ENCODE results near the gene LARP1.

LARP1 gene

DNA sequence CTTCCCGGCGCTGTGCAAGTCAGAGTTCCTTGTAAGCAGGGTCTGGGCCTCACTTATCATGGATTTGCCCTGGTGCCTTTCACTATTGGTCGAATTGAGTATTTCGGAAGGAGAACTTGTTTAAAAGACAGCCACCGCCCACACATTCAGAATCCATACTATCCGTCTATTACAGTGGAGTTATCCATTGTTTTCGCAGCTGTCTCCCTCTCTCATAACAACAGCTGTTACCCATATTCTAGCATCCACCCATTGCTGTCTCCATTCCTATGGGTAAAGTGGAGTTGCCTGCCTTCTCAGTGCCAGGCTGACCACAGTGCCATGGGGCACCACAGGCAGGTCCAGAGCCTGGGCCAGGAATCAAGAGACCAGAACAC lies 75.0 kb downstream of the LARP1 start:
- TF ChIP-seq TAF1 (IDR thresholded peaks at IDR 0.05; ENCODE audit: low read depth) (no peak), EGR1 (IDR thresholded peaks at IDR 0.05) (no peak), CREB1 (IDR thresholded peaks at IDR 0.05; ENCODE audit: low read depth) (no peak), NFIC (IDR thresholded peaks at IDR 0.05) (no peak), YY1 (IDR thresholded peaks at IDR 0.05; ENCODE audit: low read depth) (no peak), TEAD4 (IDR thresholded peaks at IDR 0.05) (no peak), FOXM1 (IDR thresholded peaks at IDR 0.05; ENCODE audit: borderline replicate concordance, low read depth) (no peak), REST (IDR thresholded peaks at IDR 0.05; ENCODE audit: low read depth) (no peak), EP300 (IDR thresholded peaks at IDR 0.05; ENCODE audit: borderline replicate concordance) (no peak), CEBPB (IDR thresholded peaks at IDR 0.05) (no peak), TCF12 (IDR thresholded peaks at IDR 0.05; ENCODE audit: low read depth) (no peak), RAD21 (IDR thresholded peaks at IDR 0.05; ENCODE audit: low read depth) (no peak), ZBTB7A (IDR thresholded peaks at IDR 0.05; ENCODE audit: low read depth) (no peak)
- TF ChIP-seq, protein P1, sequence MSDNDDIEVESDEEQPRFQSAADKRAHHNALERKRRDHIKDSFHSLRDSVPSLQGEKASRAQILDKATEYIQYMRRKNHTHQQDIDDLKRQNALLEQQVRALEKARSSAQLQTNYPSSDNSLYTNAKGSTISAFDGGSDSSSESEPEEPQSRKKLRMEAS (IDR thresholded peaks at IDR 0.05) = no peak
- TF ChIP-seq, protein P2, sequence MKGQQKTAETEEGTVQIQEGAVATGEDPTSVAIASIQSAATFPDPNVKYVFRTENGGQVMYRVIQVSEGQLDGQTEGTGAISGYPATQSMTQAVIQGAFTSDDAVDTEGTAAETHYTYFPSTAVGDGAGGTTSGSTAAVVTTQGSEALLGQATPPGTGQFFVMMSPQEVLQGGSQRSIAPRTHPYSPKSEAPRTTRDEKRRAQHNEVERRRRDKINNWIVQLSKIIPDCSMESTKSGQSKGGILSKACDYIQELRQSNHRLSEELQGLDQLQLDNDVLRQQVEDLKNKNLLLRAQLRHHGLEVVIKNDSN (IDR thresholded peaks at IDR 0.05) = no peak

GRCh38 chr5:154830596-154830995 lies 75.4 kb downstream of the LARP1 start:
- TF ChIP-seq ZBTB7A (IDR thresholded peaks at IDR 0.05; ENCODE audit: low read depth) (no peak), TCF12 (IDR thresholded peaks at IDR 0.05; ENCODE audit: low read depth) (no peak), CEBPB (IDR thresholded peaks at IDR 0.05) (no peak), EGR1 (IDR thresholded peaks at IDR 0.05) (no peak), YY1 (IDR thresholded peaks at IDR 0.05; ENCODE audit: low read depth) (no peak), EP300 (IDR thresholded peaks at IDR 0.05; ENCODE audit: borderline replicate concordance) (no peak), TEAD4 (IDR thresholded peaks at IDR 0.05) (no peak), RAD21 (IDR thresholded peaks at IDR 0.05; ENCODE audit: low read depth) (no peak), REST (IDR thresholded peaks at IDR 0.05; ENCODE audit: low read depth) (no peak)

- TF ChIP-seq ZBTB7A (IDR thresholded peaks at IDR 0.05; ENCODE audit: low read depth) (no peak), FOXM1 (IDR thresholded peaks at IDR 0.05; ENCODE audit: borderline replicate concordance, low read depth) (no peak), YY1 (IDR thresholded peaks at IDR 0.05; ENCODE audit: low read depth) (no peak), NFIC (IDR thresholded peaks at IDR 0.05) (no peak), CREB1 (IDR thresholded peaks at IDR 0.05; ENCODE audit: low read depth) (no peak), EGR1 (IDR thresholded peaks at IDR 0.05) (no peak), CEBPB (IDR thresholded peaks at IDR 0.05) (no peak), RAD21 (IDR thresholded peaks at IDR 0.05; ENCODE audit: low read depth) (no peak), EP300 (IDR thresholded peaks at IDR 0.05; ENCODE audit: borderline replicate concordance) (no peak), TAF1 (IDR thresholded peaks at IDR 0.05; ENCODE audit: low read depth) (no peak), REST (IDR thresholded peaks at IDR 0.05; ENCODE audit: low read depth) (no peak), TEAD4 (IDR thresholded peaks at IDR 0.05) (no peak), TCF12 (IDR thresholded peaks at IDR 0.05; ENCODE audit: low read depth) (no peak)
- TF ChIP-seq, protein P2 (IDR thresholded peaks at IDR 0.05) = no peak
- TF ChIP-seq, protein P1 (IDR thresholded peaks at IDR 0.05) = no peak
Measured at GRCh38 chr5:154831451-154831850, 76.3 kb downstream of the LARP1 start.

DNA sequence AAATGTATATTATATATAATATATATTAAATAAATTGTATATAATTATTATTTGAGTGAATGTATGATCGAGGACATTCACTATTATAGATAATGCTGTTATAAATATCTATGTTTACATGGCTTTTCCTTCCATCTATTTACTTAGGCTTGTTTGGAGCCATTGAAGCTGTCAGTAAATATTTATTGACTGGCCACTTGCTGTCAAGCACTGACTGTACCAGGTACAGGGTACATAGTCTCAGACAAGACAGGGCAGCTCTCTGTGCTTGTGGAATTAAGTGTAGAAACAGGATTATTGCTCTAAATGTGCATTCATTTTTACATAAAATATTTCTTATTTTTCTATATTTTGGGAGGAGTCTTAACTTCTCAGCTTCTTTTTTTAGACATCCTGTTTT lies 78.9 kb downstream of the LARP1 start:
- no peak for TF ChIP-seq TCF12 (IDR thresholded peaks at IDR 0.05; ENCODE audit: low read depth)
- no peak for TF ChIP-seq YY1 (IDR thresholded peaks at IDR 0.05; ENCODE audit: low read depth)
- no peak for TF ChIP-seq TAF1 (IDR thresholded peaks at IDR 0.05; ENCODE audit: low read depth)
- TF ChIP-seq EP300 (IDR thresholded peaks at IDR 0.05; ENCODE audit: borderline replicate concordance) = no peak
- no peak for TF ChIP-seq CEBPB (IDR thresholded peaks at IDR 0.05)
- TF ChIP-seq REST (IDR thresholded peaks at IDR 0.05; ENCODE audit: low read depth) = no peak

All from Ishikawa (cell line).